ENCODE data around the gene COMMD3. TPM values are rescaled to one million over a fixed set of nuclear protein-coding genes. Genes with fewer than 3 reads are reported as not detected.

Gene COMMD3
- total RNA-seq, 1 donor from 2014 or later = 92.4 TPM

GRCh38 chr10:22293747-22294404, 22.3 kb upstream of the COMMD3 start:
- DNase-seq (ENCODE audit: low read depth) = no peak
- no peaks in the 10 kb centered on the region for H3K36me3 ChIP-seq (ENCODE audit: control insufficient read depth, insufficient read depth, low read length)
- no peaks in the 10 kb centered on the region for H3K27me3 ChIP-seq (ENCODE audit: control insufficient read depth, insufficient read depth, low read length)
- TF ChIP-seq, protein P1, sequence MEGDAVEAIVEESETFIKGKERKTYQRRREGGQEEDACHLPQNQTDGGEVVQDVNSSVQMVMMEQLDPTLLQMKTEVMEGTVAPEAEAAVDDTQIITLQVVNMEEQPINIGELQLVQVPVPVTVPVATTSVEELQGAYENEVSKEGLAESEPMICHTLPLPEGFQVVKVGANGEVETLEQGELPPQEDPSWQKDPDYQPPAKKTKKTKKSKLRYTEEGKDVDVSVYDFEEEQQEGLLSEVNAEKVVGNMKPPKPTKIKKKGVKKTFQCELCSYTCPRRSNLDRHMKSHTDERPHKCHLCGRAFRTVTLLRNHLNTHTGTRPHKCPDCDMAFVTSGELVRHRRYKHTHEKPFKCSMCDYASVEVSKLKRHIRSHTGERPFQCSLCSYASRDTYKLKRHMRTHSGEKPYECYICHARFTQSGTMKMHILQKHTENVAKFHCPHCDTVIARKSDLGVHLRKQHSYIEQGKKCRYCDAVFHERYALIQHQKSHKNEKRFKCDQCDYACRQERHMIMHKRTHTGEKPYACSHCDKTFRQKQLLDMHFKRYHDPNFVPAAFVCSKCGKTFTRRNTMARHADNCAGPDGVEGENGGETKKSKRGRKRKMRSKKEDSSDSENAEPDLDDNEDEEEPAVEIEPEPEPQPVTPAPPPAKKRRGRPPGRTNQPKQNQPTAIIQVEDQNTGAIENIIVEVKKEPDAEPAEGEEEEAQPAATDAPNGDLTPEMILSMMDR (IDR thresholded peaks at IDR 0.05; ENCODE audit: insufficient read depth, low read length, poor library complexity, severe bottlenecking) = no peak
- no peak overlapping the region for H3K4me3 ChIP-seq (ENCODE audit: low read depth, low read length)

GRCh38 chr10:22294694-22295093, 21.5 kb upstream of the COMMD3 start:
- H3K27me3 ChIP-seq (ENCODE audit: control insufficient read depth, insufficient read depth, low read length) = no peaks in the 10 kb centered on the region
- no peaks in the 10 kb centered on the region for H3K36me3 ChIP-seq (ENCODE audit: control insufficient read depth, insufficient read depth, low read length)
- H3K4me3 ChIP-seq (ENCODE audit: low read depth, low read length) = no peak overlapping the region
- TF ChIP-seq, protein P1 (IDR thresholded peaks at IDR 0.05; ENCODE audit: insufficient read depth, low read length, poor library complexity, severe bottlenecking) = no peak
- DNase-seq (ENCODE audit: low read depth) = no peak

- DNase-seq (ENCODE audit: low read depth) = no peak
- Histone ChIP-seq H3K4me3 (ENCODE audit: low read depth, low read length) (no peak overlapping the region), H3K27me3 (ENCODE audit: control insufficient read depth, insufficient read depth, low read length) (no peaks in the 10 kb centered on the region), H3K36me3 (ENCODE audit: control insufficient read depth, insufficient read depth, low read length) (no peaks in the 10 kb centered on the region)
- TF ChIP-seq, protein P1 (IDR thresholded peaks at IDR 0.05; ENCODE audit: insufficient read depth, low read length, poor library complexity, severe bottlenecking) = no peak
Observed at GRCh38 chr10:22301193-22301592, 15.0 kb upstream of the COMMD3 start.

DNA sequence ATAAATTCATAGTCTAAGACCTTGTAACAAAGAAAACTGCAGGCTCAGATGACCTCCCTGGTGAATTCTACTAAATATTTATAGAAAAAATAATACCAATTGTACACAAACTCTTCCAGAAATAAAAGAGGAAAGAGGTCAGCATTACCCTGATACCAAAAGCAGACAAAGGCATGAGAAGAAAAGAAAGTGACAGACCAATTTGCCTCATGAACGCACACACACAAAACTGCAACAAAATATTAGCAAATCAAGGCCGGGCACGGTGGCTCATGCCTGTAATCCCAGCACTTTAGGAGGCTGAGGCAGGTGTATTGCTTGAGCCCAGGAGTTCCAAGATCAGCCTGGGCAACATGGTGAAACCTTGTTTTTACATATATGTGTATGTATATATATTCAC, 12.7 kb upstream of the COMMD3 start:
- Histone ChIP-seq H3K27me3 (ENCODE audit: control insufficient read depth, insufficient read depth, low read length) (no peaks in the 10 kb centered on the region), H3K36me3 (ENCODE audit: control insufficient read depth, insufficient read depth, low read length) (no peaks in the 10 kb centered on the region), H3K4me3 (ENCODE audit: low read depth, low read length) (no peak overlapping the region)
- TF ChIP-seq, protein P1 (IDR thresholded peaks at IDR 0.05; ENCODE audit: insufficient read depth, low read length, poor library complexity, severe bottlenecking) = no peak
- no peak for DNase-seq (ENCODE audit: low read depth)

- H3K27me3 ChIP-seq (ENCODE audit: control insufficient read depth, insufficient read depth, low read length) = no peaks in the 10 kb centered on the region
- DNase-seq (ENCODE audit: low read depth) = no peak
- H3K4me3 ChIP-seq (ENCODE audit: low read depth, low read length) = no peak overlapping the region
- H3K36me3 ChIP-seq (ENCODE audit: control insufficient read depth, insufficient read depth, low read length) = no peaks in the 10 kb centered on the region
- TF ChIP-seq, protein P1 (IDR thresholded peaks at IDR 0.05; ENCODE audit: insufficient read depth, low read length, poor library complexity, severe bottlenecking) = no peak
Observed at GRCh38 chr10:22305721-22306120, 10.5 kb upstream of the COMMD3 start.

DNA sequence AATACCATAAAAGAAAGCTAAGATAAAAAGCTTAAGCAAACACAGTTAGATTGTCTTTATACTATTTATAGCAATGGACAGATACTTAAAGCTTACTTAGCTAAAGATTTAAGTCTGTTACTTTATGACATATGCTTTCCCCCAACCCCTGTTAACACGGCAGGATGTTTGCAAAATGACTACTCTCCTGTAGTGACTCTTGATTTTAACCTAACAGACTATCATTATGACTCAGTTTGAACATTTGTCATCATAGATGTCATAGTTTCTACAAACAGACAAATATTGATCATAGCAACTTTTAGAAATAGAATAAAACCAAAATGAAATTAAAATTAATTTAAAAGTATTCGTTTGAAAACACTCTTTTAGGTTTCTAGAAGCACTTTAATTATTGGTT, 7.8 kb upstream of the COMMD3 start:
- no peak for DNase-seq (ENCODE audit: low read depth)
- TF ChIP-seq, protein P1 (IDR thresholded peaks at IDR 0.05; ENCODE audit: insufficient read depth, low read length, poor library complexity, severe bottlenecking) = no peak
- H3K4me3 ChIP-seq (ENCODE audit: low read depth, low read length) = no peak overlapping the region
- no peaks in the 10 kb centered on the region for H3K36me3 ChIP-seq (ENCODE audit: control insufficient read depth, insufficient read depth, low read length)
- no peaks in the 10 kb centered on the region for H3K27me3 ChIP-seq (ENCODE audit: control insufficient read depth, insufficient read depth, low read length)

Measured in kidney epithelial cell (primary cell).